Activated CD8-positive, alpha-beta memory T cell treated with anti-CD3 and anti-CD28 coated beads for 1 hour (primary cell): ENCODE data around the gene DKK3.

Experiments used
- DNase-seq, 2 donors: peaks; one replicate each; pipeline ENCODE4 v3.0.0-alpha.2; 2020; ENCODE audit warnings: low read depth in 1 of 2; ENCODE audit errors: extremely low read depth in 1 of 2

DKK3 gene

GRCh38 chr11:11969380-11970215 lies 38.8 kb downstream of the DKK3 start:
- no peak for DNase-seq

GRCh38 chr11:11968511-11969280 lies 39.7 kb downstream of the DKK3 start:
- no peak for DNase-seq

GRCh38 chr11:11967669-11968510 lies 40.5 kb downstream of the DKK3 start:
- DNase-seq, result no peak

GRCh38 chr11:11966826-11967668 lies 41.4 kb downstream of the DKK3 start:
- DNase-seq, result peak; percentile 23 to 46

GRCh38 chr11:11966354-11966741 lies 42.1 kb downstream of the DKK3 start:
- DNase-seq, result no peak

GRCh38 chr11:11965656-11966353 lies 42.6 kb downstream of the DKK3 start:
- no peak for DNase-seq

GRCh38 chr11:11965192-11965591 lies 43.2 kb downstream of the DKK3 start:
- DNase-seq, result no peak

GRCh38 chr11:11964774-11965150 lies 43.7 kb downstream of the DKK3 start:
- DNase-seq, result no peak

GRCh38 chr11:11963842-11964773 lies 44.3 kb downstream of the DKK3 start:
- no peak for DNase-seq

- no peak for DNase-seq
Observed at GRCh38 chr11:11963067-11963466, 45.4 kb downstream of the DKK3 start.

GRCh38 chr11:11961399-11962028 lies 46.9 kb downstream of the DKK3 start:
- DNase-seq, result no peak

GRCh38 chr11:11960687-11961086 lies 47.7 kb downstream of the DKK3 start:
- DNase-seq, result no peak

GRCh38 chr11:11959601-11960000 lies 48.8 kb downstream of the DKK3 start:
- DNase-seq, result no peak

- no peak for DNase-seq
Observed at GRCh38 chr11:11958403-11959231, 49.8 kb downstream of the DKK3 start.

- DNase-seq, result no peak
Observed at GRCh38 chr11:11956006-11956405, 52.4 kb downstream of the DKK3 start.

- no peak for DNase-seq
Observed at GRCh38 chr11:11952036-11952435, 56.4 kb downstream of the DKK3 start.

GRCh38 chr11:11949482-11949881 lies 58.9 kb downstream of the DKK3 start:
- no peak for DNase-seq
